GM12878 (cell line): ENCODE data around the gene CELF2. TPM values are rescaled to one million over a fixed set of nuclear protein-coding genes. Genes with fewer than 3 reads are reported as not detected.

ENCODE experiments used
- ATAC-seq: fragments of 200-7000 bp; cut with Tn5 transposase; 3 replicates; pipeline ENCODE4 v1.9.1; 2020; ENCODE audit warnings: mild to moderate bottlenecking, moderate library complexity
- BruUV-seq: library from RNA; stranded (reverse); fragments of 400-500 nt; replicated peaks from 2 replicates; lab custom pipeline; 2021; lab: Mats Ljungman, UMichigan
- CTCF ChIA-PET: fragments of 300-600 bp; sonication (Branson Sonifier 250); formaldehyde crosslinking; extraction: SDS; loops from one replicate; lab custom pipeline; 2021; ENCODE audit warnings: inconsistent platforms; lab: Yijun Ruan, JAX
- POLR2A ChIA-PET: fragments of 350-600 bp; formaldehyde crosslinking; extraction: SDS; loops from one replicate; lab custom pipeline; 2021; ENCODE audit warnings: inconsistent platforms; lab: Charles Lee
- RAD21 ChIA-PET: fragments of 300-600 bp; sonication (Branson Sonifier 250); formaldehyde crosslinking; loops from one replicate; lab custom pipeline; 2023; ENCODE audit warnings: antibody characterized with exemption; ENCODE audit not compliant: unreplicated experiment; lab: Charles Lee
- SMC1A ChIA-PET: fragments of 300-600 bp; sonication (Branson Sonifier 250); formaldehyde crosslinking; loops from one replicate; lab custom pipeline; 2023; ENCODE audit not compliant: unreplicated experiment, uncharacterized antibody; lab: Charles Lee
- DNase-seq: peaks from one replicate; pipeline ENCODE4 v3.0.0-alpha.2; 2011; ENCODE audit warnings: low read depth, low spot score
- FAIRE-seq: peaks from 3 replicates; lab custom pipeline; 2011; peaks lifted over from hg19 to GRCh38; lab: Jason Lieb, UNC
- H2AFZ ChIP-seq: 2 replicates; pipeline ENCODE4 v1.6.0; 2011; ENCODE audit warnings: low read depth, low read length, control low read depth; ENCODE audit not compliant: control insufficient read depth
- H3K27ac ChIP-seq: 2 replicates; pipeline ENCODE4 v1.5.1; 2011; ENCODE audit warnings: control low read depth; ENCODE audit not compliant: control insufficient read depth, insufficient read depth
- H3K27me3 ChIP-seq, 2 experiments: replicated peaks in 1 of 2; 2 replicates each; pipeline versions ENCODE4 v1.6.0 to v1.6.1; 2011; ENCODE audit warnings: low read length in 1 of 2; ENCODE audit not compliant: control insufficient read depth in 2 of 2, insufficient read depth in 2 of 2
- H3K36me3 ChIP-seq, 2 experiments: 2 replicates each; pipeline ENCODE4 v1.5.1; 2011; ENCODE audit warnings: low read length in 1 of 2; ENCODE audit not compliant: control insufficient read depth in 2 of 2, insufficient read depth in 2 of 2
- H3K4me1 ChIP-seq: 2 replicates; pipeline ENCODE4 v1.6.1; 2011; ENCODE audit warnings: mild to moderate bottlenecking, low read length, moderate library complexity, mixed read lengths; ENCODE audit not compliant: control insufficient read depth, insufficient read depth
- H3K4me2 ChIP-seq: 2 replicates; pipeline ENCODE4 v1.6.0; 2011; ENCODE audit warnings: control low read depth; ENCODE audit not compliant: control insufficient read depth, insufficient read depth
- H3K4me3 ChIP-seq: fragments of 200-600 bp; sonication (generic); 2 replicates; pipeline ENCODE4 v1.5.1; 2016
- H3K79me2 ChIP-seq: 2 replicates; pipeline ENCODE4 v1.6.0; 2011; ENCODE audit warnings: low read length; ENCODE audit not compliant: control insufficient read depth, insufficient read depth
- H3K9ac ChIP-seq: 2 replicates; pipeline ENCODE4 v1.8.0; 2011; ENCODE audit warnings: low read length, control low read depth, mixed read lengths; ENCODE audit not compliant: control insufficient read depth, insufficient read depth
- H3K9me3 ChIP-seq: replicated peaks from 3 replicates; pipeline ENCODE4 v1.5.1; 2011; ENCODE audit warnings: mild to moderate bottlenecking, low read length; ENCODE audit not compliant: control insufficient read depth, insufficient read depth
- H4K20me1 ChIP-seq: 2 replicates; pipeline ENCODE4 v1.6.0; 2011; ENCODE audit not compliant: control insufficient read depth, insufficient read depth
- BHLHE40 ChIP-seq, 2 experiments: fragments of 450-650 bp in 1 of 2; IDR thresholded peaks; 2 replicates each; pipeline ENCODE4 v1.6.1; 2011 to 2017; ENCODE audit warnings: low read depth in 2 of 2, borderline replicate concordance in 1 of 2, improper control_type of control experiment in 1 of 2, low read length in 1 of 2, mild to moderate bottlenecking in 1 of 2
- HDAC6 ChIP-seq: fragments of 200-600 bp; sonication (generic); IDR thresholded peaks from one replicate; pipeline ENCODE4 v1.8.0; 2017; ENCODE audit warnings: antibody characterized with exemption; ENCODE audit not compliant: unreplicated experiment
- IRF5 ChIP-seq: fragments of 450-650 bp; IDR thresholded peaks from 2 replicates; pipeline ENCODE4 v1.6.1; 2017; ENCODE audit warnings: borderline replicate concordance
- NR2C2 ChIP-seq: IDR thresholded peaks from 2 replicates; pipeline ENCODE4 v1.6.1; 2011; ENCODE audit warnings: borderline replicate concordance, low read depth; ENCODE audit not compliant: control insufficient read depth, insufficient read length
- POLR2A ChIP-seq: IDR thresholded peaks from 2 replicates; pipeline ENCODE4 v1.6.1; 2011; ENCODE audit warnings: low read depth, mild to moderate bottlenecking, low read length
- SIX5 ChIP-seq: IDR thresholded peaks from 2 replicates; pipeline ENCODE4 v1.6.1; 2011; ENCODE audit warnings: mild to moderate bottlenecking, low read depth, low read length, moderate library complexity; ENCODE audit not compliant: severe bottlenecking
- SUPT20H ChIP-seq: IDR thresholded peaks from 2 replicates; pipeline ENCODE4 v1.6.1; 2011; ENCODE audit warnings: low read depth, mild to moderate bottlenecking, low read length, moderate library complexity, borderline replicate concordance; ENCODE audit not compliant: control insufficient read depth
- ZBTB11 ChIP-seq: fragments of 450-650 bp; formaldehyde crosslinking; IDR thresholded peaks from 2 replicates; pipeline ENCODE4 v1.5.0; 2022; ENCODE audit warnings: mild to moderate bottlenecking, missing genetic modification characterization
- WGBS: methylation state at CpG from one replicate; pipeline ENCODE4 v1.1.6; 2016; ENCODE audit warnings: low lambda C conversion rate; ENCODE audit not compliant: insufficient replicate concordance, insufficient coverage; ENCODE audit errors: missing lambda C conversion rate; 5-methylcytosine and 5-hydroxymethylcytosine counted together
- in situ Hi-C: fragments of 300-500 bp; cut with MboI; formaldehyde crosslinking; loops from 9 replicates; pipeline ENCODE4 v1.14.3; 2018; ENCODE audit warnings: mixed read lengths
- intact Hi-C: fragments of 100-400 bp; cut with micrococcal nuclease; formaldehyde crosslinking; loops from one replicate; pipeline ENCODE4 v1.14.2; 2022; ENCODE audit not compliant: unreplicated experiment
- polyA plus RNA-seq, 11 experiments: library from polyadenylated mRNA; depleted of rRNA in 4 of 11; unstranded in 6 of 11; stranded (reverse) in 5 of 11; fragments of >200 nt; fragmentation: Nextera tagmentation in 4 of 11; fragmentation: Illumina TruSeq in 1 of 11; extraction: Ambion mirVana in 4 of 11; extraction: Trizol in 1 of 11; gene quantifications; 1 replicate in 1 of 11; 2 replicates in 10 of 11; pipeline versions ENCODE4 v1.2.1 to v1.2.3, GENCODE V29; 2011 to 2016; ENCODE audit warnings: inconsistent platforms in 2 of 11, missing spikeins in 2 of 11, low read depth in 1 of 11
- total RNA-seq, 4 experiments: library from RNA; depleted of rRNA in 3 of 4; stranded (reverse); fragments of >200 nt in 3 of 4; fragmentation: Illumina TruSeq in 1 of 4; extraction: Trizol in 1 of 4; gene quantifications; 2 replicates each; pipeline versions ENCODE4 v1.2.1 to v1.2.3, GENCODE V29; 2013 to 2021

CELF2 gene
- total and polyA plus RNA-seq, 10 of the 15 experiments (the other 5 are each of a cell fraction or from before 2014, with no cell fraction given), result 20.8 to 129 (median 86.3) TPM

GRCh38 chr10:11313463-11313862, 295.8 kb downstream of the CELF2 start (continued):
- no peak for TF ChIP-seq IRF5
- TF ChIP-seq SIX5, result no peak
- TF ChIP-seq HDAC6, result no peak
- no peak for TF ChIP-seq NR2C2

GRCh38 chr10:11317936-11318670, 300.4 kb downstream of the CELF2 start:
- TF ChIP-seq ZBTB11 (CRISPR knock-in tag) (no peak), BHLHE40 (IDR thresholded peaks at IDR 0.05; ENCODE audit: borderline replicate concordance in 1 of 2, low read depth in 2 of 2, low read length in 1 of 2) (no peak), POLR2A (peak; percentile 12; the same call in 1 of the 2 replicates), SUPT20H (no peak)
- no peak for ATAC-seq

More at GRCh38 chr10:11317936-11318670, 300.4 kb downstream of the CELF2 start:
- FAIRE-seq (no peak), DNase-seq (no peak)
- Histone ChIP-seq H3K27me3 (no peaks in the 10 kb centered on the region), H3K4me1 (peaks cover 26% of the 10 kb centered on the region), H4K20me1 (no peaks in the 10 kb centered on the region), H3K9me3 (no peaks in the 10 kb centered on the region), H3K9ac (no peak overlapping the region), H3K4me3 (no peak overlapping the region), H3K79me2 (no peaks in the 10 kb centered on the region), H2AFZ (no peak overlapping the region), H3K27ac (no peak overlapping the region), H3K4me2 (no peak overlapping the region), H3K36me3 (peaks cover 43 to 62% of the 10 kb centered on the region in 2 experiments)
- in situ Hi-C loops (no loop called here), intact Hi-C loops (no loop called here)
- ChIA-PET POLR2A (no interaction called here), SMC1A (no interaction called here), RAD21 (no interaction called here), CTCF (no interaction called here)
- BruUV-seq, result no TSS peak
- 71% methylated on average over 7 of the region's 7 CpGs for WGBS
